Transverse colon (tissue), 4 donors: ENCODE measurements around the gene SYNGR2. TPM values are rescaled to one million over a fixed set of nuclear protein-coding genes. Genes with fewer than 3 reads are reported as not detected.
A peak's percentile ranks its signal among the peaks of the same experiment; 100 is the strongest.

Experiments
- DNase-seq: peaks from one replicate; pipeline ENCODE4 v3.0.0-alpha.2; 2019
- H3K27ac ChIP-seq, 4 donors: fragments of 200-600 bp; sonication (generic); 2 replicates each; pipeline ENCODE4 v1.5.1; 2016 to 2018; ENCODE audit warnings: inconsistent platforms in 4 of 4
- H3K27me3 ChIP-seq: fragments of 200-600 bp; sonication (generic); 2 replicates; pipeline ENCODE4 v1.5.1; 2017; ENCODE audit warnings: inconsistent platforms
- H3K36me3 ChIP-seq, 4 donors: fragments of 200-600 bp; sonication (generic); 2 replicates each; pipeline ENCODE4 v1.5.1; 2017 to 2019; ENCODE audit warnings: inconsistent platforms in 4 of 4
- H3K4me1 ChIP-seq, 4 donors: fragments of 200-600 bp; sonication (generic); 2 replicates each; pipeline ENCODE4 v1.5.1; 2017 to 2020; ENCODE audit warnings: inconsistent platforms in 4 of 4
- H3K4me3 ChIP-seq, 4 donors: fragments of 200-600 bp; sonication (generic); 1 replicate in 1 of 4; 2 replicates in 3 of 4; pipeline versions ENCODE4 v1.5.1 to v1.6.1; 2017 to 2019; ENCODE audit warnings: inconsistent platforms in 4 of 4
- H3K9me3 ChIP-seq, 2 donors: fragments of 200-600 bp; sonication (generic); 2 replicates each; pipeline ENCODE4 v1.5.1; 2017 to 2019; ENCODE audit warnings: inconsistent platforms in 2 of 2
- EP300 ChIP-seq: sonication (generic); formaldehyde crosslinking; IDR thresholded peaks from one replicate; pipeline ENCODE4 v1.6.1; 2017; ENCODE audit warnings: antibody characterized with exemption, low read depth
- POLR2A ChIP-seq: fragments of 450-650 bp; IDR thresholded peaks from one replicate; pipeline ENCODE4 v1.6.1; 2016; ENCODE audit warnings: antibody characterized with exemption, mild to moderate bottlenecking, moderate library complexity
- POLR2AphosphoS5 ChIP-seq, 3 donors: sonication (generic); formaldehyde crosslinking; IDR thresholded peaks; one replicate each; pipeline ENCODE4 v1.6.1; 2016; ENCODE audit warnings: antibody characterized with exemption in 3 of 3
- WGBS, 2 donors: methylation state at CpG; one replicate each; pipeline ENCODE4 v1.1.5; 2018; ENCODE audit warnings: low coverage in 1 of 2; 5-methylcytosine and 5-hydroxymethylcytosine counted together
- in situ Hi-C, 4 donors: fragments of 200-750 bp; cut with MboI; loops; one replicate each; pipeline versions ENCODE4 v1.15.0 to v1.15.1; 2017; ENCODE audit warnings: low sequenced_read_pairs in 3 of 4, low pct_ligation_motif_present in 1 of 4, low pct_unique_long_range_greater_than_20kb in 1 of 4
- intact Hi-C: fragments of 100-400 bp; cut with DNase I; formaldehyde crosslinking; loops from one replicate; pipeline ENCODE4 v1.15.1; 2023; ENCODE audit warnings: low total_unique reads
- total RNA-seq, 4 donors: library from RNA; depleted of rRNA; stranded (reverse); fragments of >200 nt; gene quantifications; one replicate each; pipeline ENCODE4 v1.1.0, GENCODE V29; 2016
- TF ChIP-seq, protein P1 (sequence below), 5 experiments: fragments of 200-600 bp in 3 of 5; fragments of 450-650 bp in 2 of 5; sonication (generic) in 3 of 5; IDR thresholded peaks; 1 replicate in 2 of 5; 2 replicates in 3 of 5; pipeline ENCODE4 v1.5.1; 2016 to 2017; ENCODE audit warnings: antibody characterized with exemption in 5 of 5, inconsistent platforms in 3 of 5, mild to moderate bottlenecking in 2 of 5, moderate library complexity in 1 of 5

SYNGR2 gene
- total RNA-seq, 4 donors from 2014 or later = 102 to 121 (median 106) TPM

DNA sequence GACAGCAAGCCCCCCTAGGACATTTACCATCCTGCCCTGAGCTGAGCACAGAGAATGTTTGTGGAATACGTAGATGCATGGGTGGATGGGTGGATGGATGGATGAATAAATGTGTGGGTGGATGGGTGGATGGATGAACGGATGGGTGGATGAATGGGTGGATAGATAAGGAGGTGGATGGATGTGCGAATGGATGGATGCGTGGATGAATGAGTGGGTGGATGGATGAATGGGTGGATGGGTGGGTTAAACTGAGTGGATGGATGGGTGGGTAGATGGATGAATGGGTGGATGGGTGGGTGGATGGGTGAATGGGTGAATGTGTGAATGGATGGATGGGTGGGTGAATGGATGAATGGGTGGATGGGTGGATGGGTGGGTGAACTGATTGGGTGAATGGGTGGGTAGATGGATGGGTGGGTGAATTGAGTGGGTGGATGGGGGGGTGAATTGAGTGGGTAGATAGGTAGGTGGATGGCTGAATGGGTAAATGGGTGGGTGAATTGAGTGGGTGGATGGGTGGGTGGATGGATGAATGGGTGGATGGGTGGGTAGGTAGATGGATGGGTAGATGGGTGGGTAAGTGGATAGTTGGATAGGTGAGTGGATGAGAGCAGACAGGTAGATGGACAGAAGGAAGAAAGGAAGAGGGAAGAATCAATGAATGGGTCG, 45.0 kb upstream of the SYNGR2 start:
- H3K36me3 ChIP-seq = peaks cover 0 to 3% (median 0%) of the 10 kb centered on the region in 4 donors
- H3K27me3 ChIP-seq = no peaks in the 10 kb centered on the region
- H3K9me3 ChIP-seq = no peaks in the 10 kb centered on the region
- DNase-seq = no peak
- 94 to 97% methylated on average over 5 of the region's 5 CpGs for whole genome bisulfite sequencing, 2 donors
- no peak for TF ChIP-seq POLR2AphosphoS5 (IDR thresholded peaks at IDR 0.05)
- H3K4me3 ChIP-seq = no peak overlapping the region
- intact Hi-C loops = no loop called here
- peaks cover 4 to 41% (median 27%) of the 10 kb centered on the region in 4 donors for H3K4me1 ChIP-seq
- peak overlapping the region in 1 of 4 donors; percentile 91 for H3K27ac ChIP-seq
- in situ Hi-C loops = no loop called here

DNA sequence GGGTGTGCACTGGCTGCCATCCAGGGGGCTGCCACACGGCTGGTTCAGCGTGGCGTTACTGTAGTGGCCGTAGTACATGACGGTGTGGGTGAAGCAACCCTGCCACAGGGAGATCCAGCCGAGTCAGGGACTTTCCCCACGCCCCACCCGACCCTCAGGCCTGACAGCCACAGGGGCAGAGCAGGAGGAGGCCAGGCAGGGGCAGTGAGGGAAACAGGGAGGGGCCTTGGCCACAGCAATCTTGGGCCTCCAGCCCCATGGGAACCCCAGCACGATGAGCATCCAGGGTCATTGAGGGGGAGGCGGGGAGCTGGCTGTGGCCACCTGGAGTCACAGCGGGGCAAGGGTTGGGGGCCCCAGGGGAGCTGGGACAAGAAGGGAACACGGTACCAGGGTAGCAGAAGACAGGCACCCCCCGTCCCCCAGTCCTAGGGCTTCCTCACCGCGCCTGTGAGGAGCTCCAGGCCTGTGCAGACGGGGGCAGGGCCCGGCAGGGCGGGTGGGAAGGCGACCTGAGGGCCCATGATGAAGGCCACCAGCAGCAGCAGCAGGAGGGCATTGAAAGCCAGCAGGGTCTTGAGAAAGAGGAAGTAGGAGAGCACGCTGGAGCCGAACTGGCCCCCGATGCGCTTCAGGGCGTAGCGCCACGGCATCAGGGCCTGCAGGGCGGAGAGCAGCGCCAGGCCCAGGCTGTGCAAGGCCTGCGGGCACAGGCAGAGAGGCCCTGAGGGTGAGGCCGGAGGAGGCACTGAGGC, 44.1 kb upstream of the SYNGR2 start:
- Histone ChIP-seq H3K4me1 (peaks cover 4 to 50% (median 35%) of the 10 kb centered on the region in 4 donors), H3K4me3 (no peak overlapping the region), H3K27ac (peak overlapping the region; percentile 88 to 91 (median 90)), H3K9me3 (no peaks in the 10 kb centered on the region), H3K27me3 (no peaks in the 10 kb centered on the region), H3K36me3 (peaks cover 0 to 3% (median 0%) of the 10 kb centered on the region in 4 donors)
- in situ Hi-C loops = no loop called here
- peak; percentile 57 for DNase-seq
- 69% methylated on average over 29 of the region's 30 CpGs; no CpG with 5 or more reads in 1 of the 2 donors for WGBS, 2 donors
- intact Hi-C loops = no loop called here
- no peak for TF ChIP-seq EP300
- no peak for TF ChIP-seq POLR2AphosphoS5 (IDR thresholded peaks at IDR 0.05)
- TF ChIP-seq, protein P1, sequence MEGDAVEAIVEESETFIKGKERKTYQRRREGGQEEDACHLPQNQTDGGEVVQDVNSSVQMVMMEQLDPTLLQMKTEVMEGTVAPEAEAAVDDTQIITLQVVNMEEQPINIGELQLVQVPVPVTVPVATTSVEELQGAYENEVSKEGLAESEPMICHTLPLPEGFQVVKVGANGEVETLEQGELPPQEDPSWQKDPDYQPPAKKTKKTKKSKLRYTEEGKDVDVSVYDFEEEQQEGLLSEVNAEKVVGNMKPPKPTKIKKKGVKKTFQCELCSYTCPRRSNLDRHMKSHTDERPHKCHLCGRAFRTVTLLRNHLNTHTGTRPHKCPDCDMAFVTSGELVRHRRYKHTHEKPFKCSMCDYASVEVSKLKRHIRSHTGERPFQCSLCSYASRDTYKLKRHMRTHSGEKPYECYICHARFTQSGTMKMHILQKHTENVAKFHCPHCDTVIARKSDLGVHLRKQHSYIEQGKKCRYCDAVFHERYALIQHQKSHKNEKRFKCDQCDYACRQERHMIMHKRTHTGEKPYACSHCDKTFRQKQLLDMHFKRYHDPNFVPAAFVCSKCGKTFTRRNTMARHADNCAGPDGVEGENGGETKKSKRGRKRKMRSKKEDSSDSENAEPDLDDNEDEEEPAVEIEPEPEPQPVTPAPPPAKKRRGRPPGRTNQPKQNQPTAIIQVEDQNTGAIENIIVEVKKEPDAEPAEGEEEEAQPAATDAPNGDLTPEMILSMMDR (IDR thresholded peaks at IDR 0.05) = no peak
- no peak for TF ChIP-seq POLR2A

DNA sequence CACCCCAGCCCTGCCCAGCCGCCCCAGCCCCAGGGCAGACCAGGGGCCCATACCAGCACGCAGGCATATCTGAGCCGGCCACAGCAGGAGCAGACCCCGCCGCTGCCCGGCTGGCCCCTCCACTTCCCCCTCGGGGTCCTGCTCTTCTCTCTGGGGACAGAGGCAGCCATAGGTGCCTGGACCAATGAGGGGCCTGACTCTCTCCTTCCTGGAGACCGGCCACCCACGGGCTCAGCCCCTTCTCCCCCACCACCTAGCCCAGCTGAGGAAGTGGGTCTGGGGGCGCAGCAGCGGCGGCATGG, 43.6 kb upstream of the SYNGR2 start:
- Histone ChIP-seq H3K27me3 (no peaks in the 10 kb centered on the region), H3K36me3 (peaks cover 0 to 3% (median 0%) of the 10 kb centered on the region in 4 donors), H3K27ac (peak overlapping the region; percentile 88 to 91 (median 90)), H3K9me3 (no peaks in the 10 kb centered on the region), H3K4me3 (peak overlapping the region in 1 of 4 donors; percentile 6), H3K4me1 (peaks cover 6 to 55% (median 36%) of the 10 kb centered on the region in 4 donors)
- DNase-seq = no peak
- 70% methylated on average over 10 of the region's 12 CpGs; no CpG with 5 or more reads in 1 of the 2 donors for WGBS, 2 donors
- in situ Hi-C loops (no loop called here), intact Hi-C loops (no loop called here)
- TF ChIP-seq POLR2AphosphoS5 (IDR thresholded peaks at IDR 0.05) (no peak), POLR2A (no peak), EP300 (no peak)
- TF ChIP-seq, protein P1 (IDR thresholded peaks at IDR 0.05) = no peak

DNA sequence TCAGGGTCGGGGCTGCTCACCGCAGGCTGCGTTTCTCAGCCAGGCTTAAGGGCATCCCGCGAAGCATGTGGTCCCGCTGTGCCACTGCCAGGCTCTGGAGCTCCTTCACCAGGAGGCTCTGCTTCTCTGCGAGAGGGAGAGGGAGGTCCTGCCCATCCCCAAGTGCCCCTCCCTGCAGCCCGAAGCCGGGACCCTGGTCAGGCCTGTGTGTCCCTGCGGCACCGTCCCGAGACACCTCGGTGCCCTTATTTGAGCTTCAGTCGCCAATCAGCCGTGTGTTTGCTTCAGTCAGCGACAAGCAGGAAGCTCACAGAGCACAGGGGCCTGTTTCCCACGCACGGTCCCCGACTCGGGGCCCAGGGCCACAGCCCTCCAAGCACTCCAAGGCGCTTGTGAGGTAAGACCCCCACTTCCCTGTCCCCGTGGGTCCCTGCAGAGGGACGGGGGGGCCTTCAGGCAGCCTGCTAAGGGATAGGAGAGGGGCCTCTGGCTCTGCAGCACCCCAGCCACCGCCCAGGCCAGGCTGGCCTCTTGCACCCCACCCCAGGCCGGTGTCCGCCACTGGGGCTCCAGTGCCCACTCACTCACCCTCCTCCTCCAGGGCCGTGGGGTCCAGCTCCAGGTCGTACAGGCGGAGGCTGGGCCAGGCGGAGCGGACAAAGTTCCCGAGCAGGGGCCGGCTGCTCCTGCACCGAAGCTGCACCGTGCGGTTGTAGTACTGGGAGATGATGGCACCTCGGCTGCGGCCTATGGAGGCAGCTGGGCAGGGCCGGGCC, 43.1 kb upstream of the SYNGR2 start:
- peaks cover 11 to 57% (median 36%) of the 10 kb centered on the region in 4 donors for H3K4me1 ChIP-seq
- peak overlapping the region in 1 of 4 donors; percentile 73 for H3K4me3 ChIP-seq
- H3K36me3 ChIP-seq = peaks cover 0 to 3% (median 0%) of the 10 kb centered on the region in 4 donors
- H3K9me3 ChIP-seq = no peaks in the 10 kb centered on the region
- in situ Hi-C loops (no loop called here), intact Hi-C loops (no loop called here)
- no peaks in the 10 kb centered on the region for H3K27me3 ChIP-seq
- TF ChIP-seq POLR2A (no peak), EP300 (no peak), POLR2AphosphoS5 (IDR thresholded peaks at IDR 0.05) (no peak)
- TF ChIP-seq, protein P1 (IDR thresholded peaks at IDR 0.05) = no peak
- DNase-seq = no peak
- WGBS, 2 donors = 65 to 93% methylated on average over 3 to 29 of the region's 39 CpGs
- peak overlapping the region; percentile 88 to 91 (median 90) for H3K27ac ChIP-seq
